HG02571 (cell line): ENCODE results near the gene LUM.

Experiments
- ATAC-seq: cut with Tn5 transposase; IDR thresholded peaks from one replicate; pipeline ENCODE4 v1.9.1; 2021; ENCODE audit warnings: mild to moderate bottlenecking, moderate library complexity; ENCODE audit not compliant: unreplicated experiment

LUM gene

GRCh38 chr12:91077228-91077954 is 33.9 kb downstream of the LUM start:
- ATAC-seq: no peak

- ATAC-seq: no peak
Measured at GRCh38 chr12:91074851-91075250, 36.4 kb downstream of the LUM start.

GRCh38 chr12:91074154-91074709 is 37.1 kb downstream of the LUM start:
- no peak for ATAC-seq

DNA sequence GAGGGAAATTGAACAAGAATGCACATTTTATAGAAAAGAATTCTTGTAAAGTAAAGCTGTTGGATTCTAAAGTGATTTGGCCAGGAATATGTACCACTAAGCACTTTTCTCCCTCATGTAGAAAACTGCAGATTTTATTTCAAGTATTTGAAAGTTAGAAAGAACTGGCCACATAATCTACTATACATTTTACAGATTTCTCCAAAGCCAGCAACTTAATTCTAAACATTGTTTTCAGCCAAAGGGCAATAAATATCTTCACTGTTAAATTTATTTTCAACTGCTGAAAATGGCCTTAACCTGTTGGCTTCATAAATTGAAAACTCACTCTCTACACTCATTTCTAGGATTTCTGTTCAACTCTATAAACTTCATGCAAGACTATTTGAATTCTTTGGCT is 37.9 kb downstream of the LUM start:
- ATAC-seq: no peak

- ATAC-seq: no peak
Measured at GRCh38 chr12:91072931-91073330, 38.4 kb downstream of the LUM start.

DNA sequence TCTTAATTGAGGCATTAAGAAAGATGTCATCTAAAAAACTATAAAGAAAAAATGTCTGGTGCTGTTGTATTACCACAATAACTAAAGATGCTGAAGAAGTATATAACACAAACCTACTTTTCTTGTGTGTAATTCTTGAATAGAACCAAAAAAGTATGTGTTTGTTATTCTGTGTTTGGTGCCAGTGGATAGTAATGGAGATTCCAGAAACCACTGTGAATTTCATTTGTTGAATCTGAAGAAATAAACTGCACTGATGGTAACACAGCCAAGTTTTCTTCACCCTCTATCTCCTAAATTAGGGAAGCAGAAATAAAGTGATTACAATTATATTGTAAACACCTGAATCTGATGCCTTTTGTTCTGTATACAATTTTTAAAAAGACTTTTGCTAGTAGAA is 40.4 kb downstream of the LUM start:
- no peak for ATAC-seq

- ATAC-seq: no peak
Measured at GRCh38 chr12:91065396-91065795, 45.9 kb downstream of the LUM start.

- no peak for ATAC-seq
Measured at GRCh38 chr12:91064640-91065039, 46.7 kb downstream of the LUM start.

- no peak for ATAC-seq
Measured at GRCh38 chr12:91061091-91061490, 50.2 kb downstream of the LUM start.

DNA sequence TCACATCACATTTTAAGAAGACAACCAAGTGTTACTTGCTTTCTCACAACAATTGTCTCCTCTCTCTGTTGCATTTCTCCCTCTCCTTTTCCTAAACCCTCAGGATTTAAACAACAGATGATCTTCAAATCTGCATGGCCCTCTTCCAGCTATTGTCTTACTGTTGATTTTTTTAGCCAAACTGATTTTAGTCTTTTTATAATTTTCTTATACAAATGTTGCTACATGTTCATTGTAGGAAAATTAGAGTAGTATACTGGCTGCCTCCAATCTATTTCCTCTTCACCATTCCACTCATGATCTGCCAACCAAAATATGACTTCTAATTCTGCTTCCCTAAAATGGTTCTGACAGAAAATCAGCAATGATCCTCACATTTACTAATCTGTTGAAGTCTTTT is 52.1 kb downstream of the LUM start:
- no peak for ATAC-seq

DNA sequence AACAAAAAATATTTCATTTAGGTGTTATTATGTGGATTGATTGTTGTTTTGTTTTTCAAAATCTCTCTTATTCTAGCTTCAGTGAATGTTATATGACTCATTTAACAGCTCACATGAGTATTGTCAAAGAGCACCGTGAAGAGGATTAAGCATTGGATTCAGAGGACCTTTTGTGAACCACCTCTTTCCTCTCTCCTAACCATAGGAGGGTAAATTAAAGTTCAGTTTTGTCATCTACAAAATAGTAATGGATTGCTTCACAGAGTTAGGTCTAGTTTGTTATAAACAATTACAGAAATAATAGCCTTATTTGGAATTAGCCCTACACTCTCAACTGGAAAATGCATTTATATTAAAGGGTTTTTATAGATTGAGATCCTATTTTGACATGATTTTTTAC is 52.5 kb downstream of the LUM start:
- no peak for ATAC-seq

GRCh38 chr12:91057368-91058165 is 53.7 kb downstream of the LUM start, which contains the start of gene KERA:
KERA (minus strand) TSS chr12:91058024; CDS start chr12:91056281, 1,743 bp downstream.
- no peak for ATAC-seq

GRCh38 chr12:91056488-91056887 is 54.8 kb downstream of the LUM start:
- ATAC-seq: no peak

GRCh38 chr12:91055976-91056375 is 55.3 kb downstream of the LUM start:
- ATAC-seq: no peak

- ATAC-seq: no peak
Measured at GRCh38 chr12:91053951-91054715, 57.2 kb downstream of the LUM start.
